ENCODE measurements around the gene FLT4. TPM values are rescaled to one million over a fixed set of nuclear protein-coding genes. Genes with fewer than 3 reads are reported as not detected.

The FLT4 gene
- total and polyA plus RNA-seq, 4 donors, result 2.0 to 19.9 (median 7.6) TPM

DNA sequence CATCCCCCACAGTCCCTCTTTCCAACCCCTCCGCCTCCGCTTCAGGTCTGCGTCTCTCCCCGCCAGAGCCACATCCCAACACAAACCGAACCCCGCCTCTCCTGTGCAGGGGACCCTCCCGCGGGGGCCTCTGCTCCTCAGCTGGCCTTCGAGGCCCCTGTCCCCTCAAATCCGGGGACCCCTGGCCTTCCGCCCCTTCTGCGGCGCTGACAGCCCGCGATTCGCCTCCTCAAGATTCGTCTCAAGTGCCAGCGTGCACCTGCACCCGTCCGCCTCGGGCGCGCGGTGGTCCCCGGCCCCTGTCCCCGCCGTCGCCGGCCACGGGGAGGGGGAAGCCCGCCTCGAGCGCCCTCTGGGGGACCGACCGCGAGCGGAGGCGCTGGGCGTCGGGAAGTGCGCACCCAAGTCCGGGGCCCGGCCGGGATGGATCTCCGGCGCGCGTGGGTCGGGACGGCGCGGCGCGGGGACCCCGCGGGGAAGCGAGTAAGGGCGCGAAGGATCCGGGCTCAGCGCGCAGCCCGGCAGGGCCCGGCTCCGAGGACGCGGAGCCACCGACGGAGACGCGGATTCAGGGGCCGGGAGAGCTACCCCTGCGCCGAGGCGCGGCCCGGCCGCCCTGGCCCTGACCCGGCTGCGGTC lies 623 bp downstream of the FLT4 start (continued):
- TF ChIP-seq, protein P1, sequence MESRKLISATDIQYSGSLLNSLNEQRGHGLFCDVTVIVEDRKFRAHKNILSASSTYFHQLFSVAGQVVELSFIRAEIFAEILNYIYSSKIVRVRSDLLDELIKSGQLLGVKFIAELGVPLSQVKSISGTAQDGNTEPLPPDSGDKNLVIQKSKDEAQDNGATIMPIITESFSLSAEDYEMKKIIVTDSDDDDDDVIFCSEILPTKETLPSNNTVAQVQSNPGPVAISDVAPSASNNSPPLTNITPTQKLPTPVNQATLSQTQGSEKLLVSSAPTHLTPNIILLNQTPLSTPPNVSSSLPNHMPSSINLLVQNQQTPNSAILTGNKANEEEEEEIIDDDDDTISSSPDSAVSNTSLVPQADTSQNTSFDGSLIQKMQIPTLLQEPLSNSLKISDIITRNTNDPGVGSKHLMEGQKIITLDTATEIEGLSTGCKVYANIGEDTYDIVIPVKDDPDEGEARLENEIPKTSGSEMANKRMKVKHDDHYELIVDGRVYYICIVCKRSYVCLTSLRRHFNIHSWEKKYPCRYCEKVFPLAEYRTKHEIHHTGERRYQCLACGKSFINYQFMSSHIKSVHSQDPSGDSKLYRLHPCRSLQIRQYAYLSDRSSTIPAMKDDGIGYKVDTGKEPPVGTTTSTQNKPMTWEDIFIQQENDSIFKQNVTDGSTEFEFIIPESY (IDR thresholded peaks at IDR 0.05), result no peak
- TF ChIP-seq JUND (IDR thresholded peaks at IDR 0.05) (no peak), HNF4G (IDR thresholded peaks at IDR 0.05) (no peak), TAF1 (conservative IDR thresholded peaks at IDR 0.05) (no peak), HNF4A (conservative IDR thresholded peaks at IDR 0.05) (no peak), FOXA1 (IDR thresholded peaks at IDR 0.05) (no peak)
- TF ChIP-seq, protein P2, sequence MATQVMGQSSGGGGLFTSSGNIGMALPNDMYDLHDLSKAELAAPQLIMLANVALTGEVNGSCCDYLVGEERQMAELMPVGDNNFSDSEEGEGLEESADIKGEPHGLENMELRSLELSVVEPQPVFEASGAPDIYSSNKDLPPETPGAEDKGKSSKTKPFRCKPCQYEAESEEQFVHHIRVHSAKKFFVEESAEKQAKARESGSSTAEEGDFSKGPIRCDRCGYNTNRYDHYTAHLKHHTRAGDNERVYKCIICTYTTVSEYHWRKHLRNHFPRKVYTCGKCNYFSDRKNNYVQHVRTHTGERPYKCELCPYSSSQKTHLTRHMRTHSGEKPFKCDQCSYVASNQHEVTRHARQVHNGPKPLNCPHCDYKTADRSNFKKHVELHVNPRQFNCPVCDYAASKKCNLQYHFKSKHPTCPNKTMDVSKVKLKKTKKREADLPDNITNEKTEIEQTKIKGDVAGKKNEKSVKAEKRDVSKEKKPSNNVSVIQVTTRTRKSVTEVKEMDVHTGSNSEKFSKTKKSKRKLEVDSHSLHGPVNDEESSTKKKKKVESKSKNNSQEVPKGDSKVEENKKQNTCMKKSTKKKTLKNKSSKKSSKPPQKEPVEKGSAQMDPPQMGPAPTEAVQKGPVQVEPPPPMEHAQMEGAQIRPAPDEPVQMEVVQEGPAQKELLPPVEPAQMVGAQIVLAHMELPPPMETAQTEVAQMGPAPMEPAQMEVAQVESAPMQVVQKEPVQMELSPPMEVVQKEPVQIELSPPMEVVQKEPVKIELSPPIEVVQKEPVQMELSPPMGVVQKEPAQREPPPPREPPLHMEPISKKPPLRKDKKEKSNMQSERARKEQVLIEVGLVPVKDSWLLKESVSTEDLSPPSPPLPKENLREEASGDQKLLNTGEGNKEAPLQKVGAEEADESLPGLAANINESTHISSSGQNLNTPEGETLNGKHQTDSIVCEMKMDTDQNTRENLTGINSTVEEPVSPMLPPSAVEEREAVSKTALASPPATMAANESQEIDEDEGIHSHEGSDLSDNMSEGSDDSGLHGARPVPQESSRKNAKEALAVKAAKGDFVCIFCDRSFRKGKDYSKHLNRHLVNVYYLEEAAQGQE (IDR thresholded peaks at IDR 0.05), result no peak
- TF ChIP-seq, protein P3, sequence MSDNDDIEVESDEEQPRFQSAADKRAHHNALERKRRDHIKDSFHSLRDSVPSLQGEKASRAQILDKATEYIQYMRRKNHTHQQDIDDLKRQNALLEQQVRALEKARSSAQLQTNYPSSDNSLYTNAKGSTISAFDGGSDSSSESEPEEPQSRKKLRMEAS (IDR thresholded peaks at IDR 0.05), result no peak

DNA sequence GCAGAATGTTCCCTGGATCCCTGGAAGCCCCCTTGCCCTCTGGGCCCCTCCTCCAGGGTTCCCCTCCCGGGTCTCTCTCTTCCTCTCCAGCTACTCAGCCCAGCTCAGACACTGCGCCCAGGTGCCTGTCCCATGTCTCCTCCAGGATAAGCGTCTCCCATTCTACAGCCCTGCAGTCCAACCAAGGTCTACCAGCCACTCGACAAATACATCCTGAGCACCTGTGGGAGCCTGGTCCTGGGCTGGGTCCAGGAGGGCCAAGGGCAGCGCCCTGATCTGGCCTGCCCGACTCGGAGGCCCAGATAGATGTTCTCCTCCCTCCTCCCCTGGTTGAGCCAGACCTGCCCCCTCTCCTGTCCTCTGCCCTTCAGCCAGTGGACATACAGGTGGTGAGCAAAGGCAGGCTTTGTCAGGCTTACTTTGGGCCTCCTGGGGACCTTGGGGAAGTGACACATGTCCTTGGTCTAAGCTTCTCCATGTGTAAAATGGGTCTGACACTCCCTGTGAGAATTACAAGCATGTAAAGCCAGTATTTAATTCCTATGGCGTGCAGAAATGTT lies 1.4 kb downstream of the FLT4 start:
- H3K4me3 ChIP-seq (ENCODE audit: low read depth in 1 of 3, low read length in 3 of 3), result peak overlapping the region in 1 of 3 donors; percentile 48
- no peak overlapping the region for H3K9ac ChIP-seq (ENCODE audit: low read depth in 1 of 2, low read length in 2 of 2)
- peaks cover 0 to 3% (median 2%) of the 10 kb centered on the region in 4 donors for H3K27me3 ChIP-seq (ENCODE audit: control insufficient read depth in 4 of 4, insufficient read depth in 4 of 4, low read length in 3 of 4)
- no peaks in the 10 kb centered on the region for H3K36me3 ChIP-seq (ENCODE audit: control insufficient read depth in 4 of 4, insufficient read depth in 3 of 4, low read depth in 1 of 4, low read length in 3 of 4)
- DNase-seq (ENCODE audit: low spot score), result no peak
- H3K4me1 ChIP-seq (ENCODE audit: control insufficient read depth in 4 of 4, insufficient read depth in 4 of 4, low read length in 3 of 4), result peaks cover 2 to 15% (median 8%) of the 10 kb centered on the region in 4 donors
- TF ChIP-seq EGR1 (IDR thresholded peaks at IDR 0.05; ENCODE audit: low read depth in 2 of 2) (no peak), FOXA2 (IDR thresholded peaks at IDR 0.05) (no peak), YY1 (IDR thresholded peaks at IDR 0.05) (no peak), JUND (IDR thresholded peaks at IDR 0.05) (no peak), HNF4A (conservative IDR thresholded peaks at IDR 0.05) (no peak), NR2F2 (IDR thresholded peaks at IDR 0.05) (no peak), RAD21 (IDR thresholded peaks at IDR 0.05) (no peak), RXRA (IDR thresholded peaks at IDR 0.05) (no peak), GABPA (IDR thresholded peaks at IDR 0.05 in 1 of 2, conservative IDR thresholded peaks at IDR 0.05 in 1 of 2) (no peak), SP1 (IDR thresholded peaks at IDR 0.05) (no peak), TAF1 (conservative IDR thresholded peaks at IDR 0.05) (no peak)
- TF ChIP-seq, protein P4, sequence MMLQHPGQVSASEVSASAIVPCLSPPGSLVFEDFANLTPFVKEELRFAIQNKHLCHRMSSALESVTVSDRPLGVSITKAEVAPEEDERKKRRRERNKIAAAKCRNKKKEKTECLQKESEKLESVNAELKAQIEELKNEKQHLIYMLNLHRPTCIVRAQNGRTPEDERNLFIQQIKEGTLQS (IDR thresholded peaks at IDR 0.05), result no peak
- TF ChIP-seq, protein P3 (IDR thresholded peaks at IDR 0.05), result no peak
- TF ChIP-seq, protein P1 (IDR thresholded peaks at IDR 0.05), result no peak
- TF ChIP-seq, protein P2 (IDR thresholded peaks at IDR 0.05), result no peak
- TF ChIP-seq, protein P5, sequence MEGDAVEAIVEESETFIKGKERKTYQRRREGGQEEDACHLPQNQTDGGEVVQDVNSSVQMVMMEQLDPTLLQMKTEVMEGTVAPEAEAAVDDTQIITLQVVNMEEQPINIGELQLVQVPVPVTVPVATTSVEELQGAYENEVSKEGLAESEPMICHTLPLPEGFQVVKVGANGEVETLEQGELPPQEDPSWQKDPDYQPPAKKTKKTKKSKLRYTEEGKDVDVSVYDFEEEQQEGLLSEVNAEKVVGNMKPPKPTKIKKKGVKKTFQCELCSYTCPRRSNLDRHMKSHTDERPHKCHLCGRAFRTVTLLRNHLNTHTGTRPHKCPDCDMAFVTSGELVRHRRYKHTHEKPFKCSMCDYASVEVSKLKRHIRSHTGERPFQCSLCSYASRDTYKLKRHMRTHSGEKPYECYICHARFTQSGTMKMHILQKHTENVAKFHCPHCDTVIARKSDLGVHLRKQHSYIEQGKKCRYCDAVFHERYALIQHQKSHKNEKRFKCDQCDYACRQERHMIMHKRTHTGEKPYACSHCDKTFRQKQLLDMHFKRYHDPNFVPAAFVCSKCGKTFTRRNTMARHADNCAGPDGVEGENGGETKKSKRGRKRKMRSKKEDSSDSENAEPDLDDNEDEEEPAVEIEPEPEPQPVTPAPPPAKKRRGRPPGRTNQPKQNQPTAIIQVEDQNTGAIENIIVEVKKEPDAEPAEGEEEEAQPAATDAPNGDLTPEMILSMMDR (IDR thresholded peaks at IDR 0.05; ENCODE audit: low read depth, low read length, missing input control), result no peak
- no peak overlapping the region for H3K27ac ChIP-seq (ENCODE audit: low read depth in 1 of 2, low read length in 2 of 2)
- 60% methylated on average over 8 of the region's 8 CpGs for whole genome bisulfite sequencing
- H3K9me3 ChIP-seq (ENCODE audit: control insufficient read depth in 4 of 4, low read length in 3 of 4), result no peaks in the 10 kb centered on the region

All from liver (tissue), 9 donors.